ENCODE data around the gene AGAP3.

DNA sequence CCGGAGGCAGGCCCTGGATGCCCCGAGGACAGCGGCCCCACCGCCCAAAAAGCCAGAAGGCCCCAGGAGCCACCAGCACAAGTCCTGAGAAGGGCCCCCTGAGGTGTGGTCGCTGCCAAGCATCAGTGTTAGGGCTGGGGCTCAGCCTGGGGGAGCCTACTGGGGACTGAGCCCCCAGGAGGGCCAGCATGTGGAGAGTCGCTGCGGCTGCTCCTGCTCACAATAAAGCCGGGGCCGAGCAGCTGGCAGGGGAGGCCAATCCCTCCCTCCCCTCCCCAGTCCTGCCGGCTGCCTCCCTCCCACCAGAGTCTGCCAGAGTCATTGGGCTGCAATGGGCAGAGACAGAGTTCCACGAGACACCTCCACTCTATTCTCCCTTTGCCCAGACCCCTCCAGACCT lies 41.0 kb upstream of the AGAP3 start:
- TF ChIP-seq CTCF (conservative IDR thresholded peaks at IDR 0.05 in 1 of 2, IDR thresholded peaks at IDR 0.05 in 1 of 2; ENCODE audit: low read depth in 1 of 2, low read length in 2 of 2) (no peak), EZH2 (IDR thresholded peaks at IDR 0.05; ENCODE audit: low read length, missing control alignments) (no peak)

Data from fibroblast of lung (primary cell).